ENCODE measurements around the gene RGMA. TPM values are rescaled to one million over a fixed set of nuclear protein-coding genes. Genes with fewer than 3 reads are reported as not detected.

RGMA gene
- total and polyA plus RNA-seq, 7 donors = 1.4 to 58.6 (median 21.8) TPM

- TF ChIP-seq POLR2AphosphoS5 (IDR thresholded peaks at IDR 0.05) (peak in 1 of 4 donors; percentile 5), CTCF (IDR thresholded peaks at IDR 0.05) (peak in 1 of 4 experiments; percentile 10), EP300 (IDR thresholded peaks at IDR 0.05) (no peak)
- Histone ChIP-seq H3K4me1 (peaks cover 0 to 47% (median 37%) of the 10 kb centered on the region in 4 donors), H3K9me3 (no peaks in the 10 kb centered on the region), H3K36me3 (peaks cover 0 to 4% (median 0%) of the 10 kb centered on the region in 4 donors), H3K4me3 (no peak overlapping the region), H3K27me3 (no peaks in the 10 kb centered on the region), H3K27ac (peak overlapping the region; percentile 35 to 75 (median 58))
- DNase-seq = peak; percentile 57
- 79 to 81% methylated on average over 20 of the region's 20 CpGs for WGBS, 2 donors
- intact Hi-C loops (cut with DNase I) = loop anchor here (10.0 kb wide), 4 partner anchors 107 to 987 kb away; no protein-coding TSS in a partner anchor
These were observed 50.9 kb downstream of the RGMA start for GRCh38 chr15:93037820-93038705.

GRCh38 chr15:93036951-93037819, 51.8 kb downstream of the RGMA start:
- Histone ChIP-seq H3K36me3 (no peaks in the 10 kb centered on the region), H3K4me1 (peaks cover 0 to 47% (median 37%) of the 10 kb centered on the region in 4 donors), H3K4me3 (no peak overlapping the region), H3K27me3 (no peaks in the 10 kb centered on the region), H3K9me3 (no peaks in the 10 kb centered on the region), H3K27ac (peak overlapping the region; percentile 35 to 75 (median 58))
- intact Hi-C loops (cut with DNase I) = loop anchor here (10.0 kb wide), 4 partner anchors 108 to 988 kb away; no protein-coding TSS in a partner anchor
- TF ChIP-seq EP300 (IDR thresholded peaks at IDR 0.05) (no peak), POLR2A (IDR thresholded peaks at IDR 0.05) (no peak), CTCF (IDR thresholded peaks at IDR 0.05) (peak in 1 of 4 experiments; percentile 37), POLR2AphosphoS5 (IDR thresholded peaks at IDR 0.05) (peak in 2 of 4 donors; percentile 14 to 29)
- 58 to 76% methylated on average over 29 of the region's 29 CpGs for WGBS, 2 donors
- DNase-seq = peak; percentile 83

DNA sequence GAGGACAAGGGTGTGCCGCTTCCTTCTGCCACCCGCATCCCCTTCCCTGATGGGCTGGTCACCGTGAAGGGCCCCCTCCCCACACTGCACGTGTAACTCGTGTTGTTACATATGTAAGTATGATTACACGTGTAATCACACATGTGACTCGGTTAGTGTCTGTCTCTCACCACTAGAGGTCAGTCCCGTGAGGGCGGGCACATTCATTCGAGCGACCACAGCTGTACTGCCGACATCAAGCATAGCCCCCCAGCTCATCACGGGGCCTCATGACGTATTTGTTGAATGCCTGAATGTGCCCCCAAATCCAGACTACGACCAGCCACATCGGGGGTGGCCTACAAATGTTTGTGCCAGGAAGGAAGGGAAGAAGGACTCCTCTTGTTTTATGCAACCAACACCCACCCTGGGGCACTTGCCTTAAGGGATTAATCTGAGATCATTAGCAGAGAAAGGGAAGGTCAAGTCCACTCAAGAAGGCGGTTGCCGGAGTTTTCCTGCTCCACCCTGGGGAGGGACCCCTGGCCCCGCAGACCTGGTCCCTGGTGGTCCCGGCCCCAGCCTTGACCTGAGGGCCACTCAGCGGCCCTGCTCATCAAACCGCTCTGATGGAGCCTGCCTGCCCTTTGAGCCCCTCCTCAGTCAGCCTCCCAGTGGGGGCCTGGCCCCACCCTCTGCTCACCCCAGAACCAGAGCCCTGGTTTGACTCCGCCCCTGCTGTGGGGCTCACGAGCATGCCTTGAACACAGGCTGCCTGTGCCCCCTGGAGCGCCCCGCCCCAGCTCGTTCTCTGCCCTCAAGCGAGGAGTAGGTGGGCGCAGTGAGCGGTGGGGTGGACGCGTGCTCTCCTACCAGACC, 52.8 kb downstream of the RGMA start:
- DNase-seq = peak; percentile 69
- Histone ChIP-seq H3K4me3 (no peak overlapping the region), H3K9me3 (no peaks in the 10 kb centered on the region), H3K27ac (peak overlapping the region in 2 of 4 donors; percentile 69 to 75), H3K4me1 (peaks cover 0 to 47% (median 37%) of the 10 kb centered on the region in 4 donors), H3K27me3 (no peaks in the 10 kb centered on the region), H3K36me3 (no peaks in the 10 kb centered on the region)
- intact Hi-C loops (cut with DNase I) = loop anchor here (10.0 kb wide), 4 partner anchors 109 to 989 kb away; no protein-coding TSS in a partner anchor
- TF ChIP-seq POLR2A (IDR thresholded peaks at IDR 0.05) (no peak), CTCF (IDR thresholded peaks at IDR 0.05) (peak in 3 of 4 experiments; percentile 30 to 49 (median 45)), POLR2AphosphoS5 (IDR thresholded peaks at IDR 0.05) (no peak)
- WGBS, 2 donors = 42 to 55% methylated on average over 32 of the region's 32 CpGs
